Transverse colon (tissue), 4 donors: Measurements from ENCODE around the gene SENP7.

Experiments
- CTCF ChIP-seq, 5 experiments: fragments of 200-600 bp in 3 of 5; fragments of 450-650 bp in 2 of 5; sonication (generic) in 3 of 5; IDR thresholded peaks; 1 replicate in 2 of 5; 2 replicates in 3 of 5; pipeline ENCODE4 v1.5.1; 2016 to 2017; ENCODE audit warnings: antibody characterized with exemption in 5 of 5, inconsistent platforms in 3 of 5, mild to moderate bottlenecking in 2 of 5, moderate library complexity in 1 of 5
- POLR2A ChIP-seq: fragments of 450-650 bp; IDR thresholded peaks from one replicate; pipeline ENCODE4 v1.6.1; 2016; ENCODE audit warnings: antibody characterized with exemption, mild to moderate bottlenecking, moderate library complexity
- POLR2AphosphoS5 ChIP-seq, 3 donors: sonication (generic); formaldehyde crosslinking; IDR thresholded peaks; one replicate each; pipeline ENCODE4 v1.6.1; 2016; ENCODE audit warnings: antibody characterized with exemption in 3 of 3

- TF ChIP-seq POLR2A (no peak), CTCF (IDR thresholded peaks at IDR 0.05) (no peak), POLR2AphosphoS5 (IDR thresholded peaks at IDR 0.05) (no peak)
These were observed 3.2 kb downstream of the SENP7 start for GRCh38 chr3:101509811-101510210.
